Upper lobe of left lung (tissue), 6 donors: Measurements from ENCODE around the gene IL27RA. TPM values are rescaled to one million over a fixed set of nuclear protein-coding genes. Genes with fewer than 3 reads are reported as not detected.
A peak's percentile ranks its signal among the peaks of the same experiment; 100 is the strongest.

Source experiments
- ATAC-seq, 2 donors: fragments of 200-7000 bp; cut with Tn5 transposase; one replicate each; pipeline ENCODE4 v1.9.1; 2022; ENCODE audit warnings: mild to moderate bottlenecking in 2 of 2, moderate library complexity in 2 of 2; ENCODE audit not compliant: low FRiP score in 2 of 2
- DNase-seq, 2 donors: peaks; one replicate each; pipeline ENCODE4 v3.0.0-alpha.2; 2019 to 2020
- H3K27ac ChIP-seq, 4 donors: fragments of 200-600 bp; sonication (generic); one replicate each; pipeline ENCODE4 v1.5.1; 2016 to 2019
- H3K27me3 ChIP-seq, 4 donors: fragments of 200-600 bp; sonication (generic); one replicate each; pipeline ENCODE4 v1.5.1; 2017 to 2019
- H3K36me3 ChIP-seq, 4 donors: fragments of 200-600 bp; sonication (generic); one replicate each; pipeline ENCODE4 v1.5.1; 2016 to 2019
- H3K4me1 ChIP-seq, 4 donors: fragments of 200-600 bp; sonication (generic); one replicate each; pipeline ENCODE4 v1.5.1; 2018 to 2019
- H3K4me3 ChIP-seq, 4 donors: fragments of 200-600 bp; sonication (generic); one replicate each; pipeline ENCODE4 v1.5.1; 2017 to 2019; ENCODE audit warnings: mild to moderate bottlenecking in 2 of 4, moderate library complexity in 1 of 4
- H3K9me3 ChIP-seq, 4 donors: fragments of 200-600 bp; sonication (generic); one replicate each; pipeline ENCODE4 v1.5.1; 2018 to 2019
- EP300 ChIP-seq, 4 donors: sonication (generic); formaldehyde crosslinking; IDR thresholded peaks; one replicate each; pipeline ENCODE4 v1.5.1; 2017; ENCODE audit warnings: antibody characterized with exemption in 4 of 4, control low read depth in 2 of 4
- POLR2A ChIP-seq, 4 donors: fragments of 450-650 bp; IDR thresholded peaks; one replicate each; pipeline ENCODE4 v1.5.1; 2016 to 2017; ENCODE audit warnings: antibody characterized with exemption in 4 of 4, mild to moderate bottlenecking in 2 of 4
- POLR2AphosphoS5 ChIP-seq, 2 donors: sonication (generic); formaldehyde crosslinking; IDR thresholded peaks; one replicate each; pipeline ENCODE4 v1.5.1; 2017; ENCODE audit warnings: antibody characterized with exemption in 2 of 2
- WGBS, 2 donors: methylation state at CpG; one replicate each; pipeline ENCODE4 v1.1.5; 2017 to 2018; 5-methylcytosine and 5-hydroxymethylcytosine counted together
- total RNA-seq, 6 donors: library from RNA; depleted of rRNA in 4 of 6; stranded (reverse); fragments of >200 nt in 4 of 6; gene quantifications; one replicate each; pipeline versions ENCODE4 v1.1.0 to v1.2.1, GENCODE V29; 2016 to 2021
- TF ChIP-seq, protein P1 (sequence below), 6 experiments: fragments of 450-650 bp in 4 of 6; fragments of 200-600 bp in 2 of 6; sonication (generic) in 2 of 6; IDR thresholded peaks; one replicate each; pipeline ENCODE4 v1.5.1; 2016 to 2019; ENCODE audit warnings: antibody characterized with exemption in 6 of 6
- donor health status: DM: no; HTN: no; CAD: no; lungs with moderate emphysema.
- donor health status: DM: no; HTN: yes; CAD: no; lungs with severe emphysema.

IL27RA gene
- total RNA-seq, 6 donors from 2014 or later, result 9.3 to 24.4 (median 14.6) TPM

DNA sequence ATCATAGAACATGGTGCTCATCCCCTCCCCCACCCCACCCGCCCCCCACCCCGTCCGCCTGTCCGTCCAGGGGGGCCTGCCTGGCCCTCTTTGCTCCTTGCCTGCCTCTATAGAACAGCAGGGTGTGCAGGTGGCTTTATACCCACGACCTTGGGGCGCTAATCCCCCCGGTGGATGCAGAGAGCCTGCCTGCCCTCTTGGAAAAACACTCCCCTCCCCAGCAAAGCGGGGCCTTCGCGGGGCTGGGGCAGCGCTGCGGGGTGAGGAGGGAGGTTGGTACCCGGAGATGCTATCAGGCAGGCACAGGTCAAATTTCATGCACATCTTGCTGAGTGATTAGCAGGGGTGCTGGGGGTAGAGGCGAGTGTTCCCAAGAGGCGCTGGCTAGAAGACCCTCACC, 47.4 kb upstream of the IL27RA start:
- H3K4me1 ChIP-seq, result peaks cover 38 to 49% (median 42%) of the 10 kb centered on the region in 4 donors
- no peaks in the 10 kb centered on the region for H3K9me3 ChIP-seq
- H3K27ac ChIP-seq, result peak overlapping the region in 1 of 4 donors; percentile 93
- H3K27me3 ChIP-seq, result no peaks in the 10 kb centered on the region
- TF ChIP-seq, protein P1, sequence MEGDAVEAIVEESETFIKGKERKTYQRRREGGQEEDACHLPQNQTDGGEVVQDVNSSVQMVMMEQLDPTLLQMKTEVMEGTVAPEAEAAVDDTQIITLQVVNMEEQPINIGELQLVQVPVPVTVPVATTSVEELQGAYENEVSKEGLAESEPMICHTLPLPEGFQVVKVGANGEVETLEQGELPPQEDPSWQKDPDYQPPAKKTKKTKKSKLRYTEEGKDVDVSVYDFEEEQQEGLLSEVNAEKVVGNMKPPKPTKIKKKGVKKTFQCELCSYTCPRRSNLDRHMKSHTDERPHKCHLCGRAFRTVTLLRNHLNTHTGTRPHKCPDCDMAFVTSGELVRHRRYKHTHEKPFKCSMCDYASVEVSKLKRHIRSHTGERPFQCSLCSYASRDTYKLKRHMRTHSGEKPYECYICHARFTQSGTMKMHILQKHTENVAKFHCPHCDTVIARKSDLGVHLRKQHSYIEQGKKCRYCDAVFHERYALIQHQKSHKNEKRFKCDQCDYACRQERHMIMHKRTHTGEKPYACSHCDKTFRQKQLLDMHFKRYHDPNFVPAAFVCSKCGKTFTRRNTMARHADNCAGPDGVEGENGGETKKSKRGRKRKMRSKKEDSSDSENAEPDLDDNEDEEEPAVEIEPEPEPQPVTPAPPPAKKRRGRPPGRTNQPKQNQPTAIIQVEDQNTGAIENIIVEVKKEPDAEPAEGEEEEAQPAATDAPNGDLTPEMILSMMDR (IDR thresholded peaks at IDR 0.05), result no peak
- TF ChIP-seq EP300 (IDR thresholded peaks at IDR 0.05) (no peak), POLR2A (IDR thresholded peaks at IDR 0.05) (no peak)
- WGBS, 2 donors, result 85 to 91% methylated on average over 6 to 14 of the region's 15 CpGs
- no peak overlapping the region for H3K4me3 ChIP-seq
- DNase-seq, result peak in 1 of 2 donors; percentile 67
- ATAC-seq, result no peak
- H3K36me3 ChIP-seq, result peaks cover 0 to 26% (median 9%) of the 10 kb centered on the region in 4 donors

DNA sequence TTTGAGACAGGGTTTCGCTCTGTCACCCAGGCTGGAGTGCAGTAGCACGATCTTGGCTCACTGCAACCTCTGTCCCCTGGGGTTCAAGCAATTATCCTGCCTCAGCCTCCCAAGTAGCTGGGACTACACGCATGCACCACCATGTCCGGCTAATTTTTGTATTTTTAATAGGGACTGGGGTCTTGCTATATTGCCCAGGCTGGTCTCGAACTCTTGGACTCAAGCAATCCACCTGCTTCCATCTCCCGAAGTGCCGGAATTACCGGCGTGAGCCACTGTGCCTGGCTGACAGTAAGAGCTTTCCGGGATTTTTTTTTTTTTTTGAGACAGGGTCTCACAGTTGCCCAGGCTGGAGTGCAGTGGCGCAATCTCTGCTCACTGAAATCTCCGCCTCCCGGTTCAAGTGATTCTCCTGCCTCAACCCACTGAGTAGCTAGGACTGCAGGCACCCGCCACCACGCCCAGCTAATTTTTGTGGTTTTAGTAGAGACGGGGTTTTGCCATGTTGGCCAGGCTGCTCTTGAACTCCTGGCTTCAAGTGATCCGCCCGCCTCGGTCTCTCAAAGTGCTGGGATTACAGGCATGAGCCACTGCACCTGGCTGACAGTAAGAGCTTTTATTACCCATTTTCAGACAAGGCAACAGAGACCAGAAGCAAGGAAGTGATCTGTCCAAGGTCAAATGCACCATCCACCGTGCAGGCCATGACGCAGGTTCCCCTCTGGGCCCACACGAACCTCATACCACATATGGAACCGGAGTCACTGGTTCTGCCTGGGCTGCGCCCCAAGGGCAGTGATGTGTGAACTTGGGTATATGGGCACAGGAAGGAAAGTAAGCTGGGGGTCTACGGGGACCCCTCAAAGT, 46.5 kb upstream of the IL27RA start:
- ATAC-seq, result peak in 1 of 2 donors; percentile 24
- peak in 1 of 2 donors; percentile 92 for DNase-seq
- H3K4me1 ChIP-seq, result peaks cover 31 to 40% (median 36%) of the 10 kb centered on the region in 4 donors
- no peak overlapping the region for H3K4me3 ChIP-seq
- H3K27me3 ChIP-seq, result no peaks in the 10 kb centered on the region
- H3K27ac ChIP-seq, result peak overlapping the region; percentile 84 to 97 (median 92)
- TF ChIP-seq POLR2AphosphoS5 (IDR thresholded peaks at IDR 0.05) (peak in 1 of 2 donors; percentile 3), POLR2A (IDR thresholded peaks at IDR 0.05) (peak in 1 of 4 donors; percentile 26)
- TF ChIP-seq, protein P1 (IDR thresholded peaks at IDR 0.05), result no peak
- peaks cover 0 to 28% (median 9%) of the 10 kb centered on the region in 4 donors for H3K36me3 ChIP-seq
- no peaks in the 10 kb centered on the region for H3K9me3 ChIP-seq
- WGBS, 2 donors, result 61 to 73% methylated on average over 23 to 25 of the region's 25 CpGs

DNA sequence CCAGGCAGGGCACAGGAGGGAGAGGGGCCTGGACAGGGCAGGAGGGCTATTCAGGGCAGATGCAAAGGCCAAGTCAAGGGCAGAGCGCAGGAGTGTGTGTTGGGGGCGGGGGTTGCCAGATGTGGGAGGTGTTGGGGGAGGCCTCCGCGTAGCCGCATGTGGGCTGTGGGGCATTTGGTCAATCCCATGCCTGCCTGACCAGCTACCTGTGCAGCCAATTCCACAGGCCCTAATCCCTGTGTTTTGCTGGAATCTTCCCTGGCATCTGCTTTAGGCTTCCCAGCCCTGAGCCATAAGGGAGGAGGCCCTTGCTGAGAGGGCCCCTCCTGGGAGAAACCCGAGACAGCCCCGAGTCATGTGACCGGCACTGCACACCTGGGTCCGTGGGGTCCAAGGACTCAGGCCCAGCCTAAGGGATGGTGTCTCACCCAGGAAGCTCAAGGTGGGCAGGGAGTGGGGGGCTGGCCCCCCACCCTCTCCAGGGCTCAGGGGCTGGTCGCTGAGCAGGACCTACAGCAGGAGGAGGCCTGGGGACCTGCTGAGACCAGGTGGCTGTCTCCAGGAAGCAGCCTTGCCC, 45.7 kb upstream of the IL27RA start:
- TF ChIP-seq, protein P1 (IDR thresholded peaks at IDR 0.05), result no peak
- no peak for TF ChIP-seq EP300 (IDR thresholded peaks at IDR 0.05)
- no peak for TF ChIP-seq POLR2A (IDR thresholded peaks at IDR 0.05)
- no peak for TF ChIP-seq POLR2AphosphoS5 (IDR thresholded peaks at IDR 0.05)
- peak in 1 of 2 donors; percentile 1 for ATAC-seq
- peaks cover 31 to 40% (median 36%) of the 10 kb centered on the region in 4 donors for H3K4me1 ChIP-seq
- no peaks in the 10 kb centered on the region for H3K27me3 ChIP-seq
- H3K36me3 ChIP-seq, result peaks cover 0 to 23% (median 10%) of the 10 kb centered on the region in 4 donors
- peak in 1 of 2 donors; percentile 30 for DNase-seq
- H3K4me3 ChIP-seq, result peak overlapping the region in 2 of 4 donors; percentile 14 to 25
- no peaks in the 10 kb centered on the region for H3K9me3 ChIP-seq
- peak overlapping the region; percentile 84 to 97 (median 92) for H3K27ac ChIP-seq
- 68 to 71% methylated on average over 8 of the region's 10 CpGs for WGBS, 2 donors

GRCh38 chr19:13986348-13986904, 45.1 kb upstream of the IL27RA start:
- ATAC-seq (peak; percentile 74 to 82), DNase-seq (peak; percentile 91 to 92)
- peak overlapping the region; percentile 84 to 97 (median 92) for H3K27ac ChIP-seq
- peaks cover 0 to 21% (median 14%) of the 10 kb centered on the region in 4 donors for H3K36me3 ChIP-seq
- H3K4me3 ChIP-seq, result peak overlapping the region in 2 of 4 donors; percentile 14 to 25
- WGBS, 2 donors, result 26% methylated on average over 19 of the region's 19 CpGs; no CpG with 5 or more reads in 1 of the 2 donors
- TF ChIP-seq EP300 (IDR thresholded peaks at IDR 0.05) (no peak), POLR2AphosphoS5 (IDR thresholded peaks at IDR 0.05) (peak; percentile 14 to 71), POLR2A (IDR thresholded peaks at IDR 0.05) (peak in 1 of 4 donors; percentile 61)
- TF ChIP-seq, protein P1 (IDR thresholded peaks at IDR 0.05), result peak in 2 of 6 experiments; percentile 18 to 24
- H3K27me3 ChIP-seq, result no peaks in the 10 kb centered on the region
- no peaks in the 10 kb centered on the region for H3K9me3 ChIP-seq
- H3K4me1 ChIP-seq, result peaks cover 31 to 40% (median 36%) of the 10 kb centered on the region in 4 donors
